ENCODE data around the gene MDM2. TPM values are rescaled to one million over a fixed set of nuclear protein-coding genes. Genes with fewer than 3 reads are reported as not detected.
"Not testable (repeated sequence)": the region's sequence is repeated elsewhere in the genome, so short reads cannot be mapped to it uniquely, and the experiment has no call there.

Gene MDM2
- total and polyA plus RNA-seq, 4 donors = 24.9 to 155 (median 108) TPM

DNA sequence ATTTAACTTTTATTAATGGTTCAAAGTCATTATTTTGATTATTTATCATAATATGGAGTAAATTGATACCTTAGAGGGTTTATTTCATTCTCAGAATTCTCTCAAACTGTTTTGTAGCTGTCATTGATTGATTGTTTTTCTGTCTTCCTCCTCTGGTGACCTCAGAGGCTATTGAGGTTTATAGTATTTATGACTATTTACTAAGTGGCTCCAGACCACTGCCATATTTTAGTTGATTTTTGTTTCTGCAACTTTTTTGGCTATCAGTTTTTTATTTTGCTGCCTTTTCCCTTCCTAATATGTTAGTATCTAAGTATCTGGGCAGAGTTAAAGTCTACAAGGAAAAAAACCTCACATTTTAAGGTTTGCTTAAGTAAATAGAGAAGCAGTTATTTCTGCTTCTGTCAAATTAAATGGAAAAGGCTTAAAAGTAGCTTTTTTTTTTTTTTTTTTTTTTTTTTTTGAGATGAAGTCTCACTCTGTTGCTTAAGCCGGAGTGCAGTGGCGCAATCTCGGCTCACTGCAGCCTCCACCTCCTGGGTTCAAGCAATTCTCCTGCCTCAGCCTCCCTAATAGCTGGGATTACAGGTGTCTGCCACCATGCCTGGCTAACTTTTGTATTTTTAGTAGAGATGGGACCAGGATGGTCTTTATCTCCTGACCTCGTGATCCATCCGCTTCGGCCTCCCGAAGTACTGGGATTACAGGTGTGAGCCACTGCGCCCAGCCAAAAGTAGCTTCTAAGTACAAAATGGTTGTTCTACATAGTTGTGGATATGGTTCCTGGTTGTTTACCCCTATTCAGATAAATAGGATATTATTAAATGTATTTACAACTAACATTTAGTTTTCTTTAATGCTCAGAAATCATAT, 8.2 kb downstream of the MDM2 start:
- WGBS, 2 donors = 90 to 97% methylated on average over 8 of the region's 8 CpGs
- DNase-seq (no peak), ATAC-seq (ENCODE audit: insufficient read depth, low FRiP score) (no peak)
- Histone ChIP-seq H3K27ac (ENCODE audit: low read depth in 1 of 2, low read length in 1 of 2) (no peak overlapping the region), H3K4me3 (no peak overlapping the region), H3K9me3 (ENCODE audit: control insufficient read depth in 4 of 4, insufficient read depth in 3 of 4, low read length in 3 of 4) (no peaks in the 10 kb centered on the region), H3K9ac (ENCODE audit: insufficient read depth in 1 of 2, low read length in 2 of 2) (no peak overlapping the region), H3K4me1 (ENCODE audit: control insufficient read depth in 5 of 5, insufficient read depth in 5 of 5, low read length in 5 of 5) (peaks cover 0 to 4% (median 0%) of the 10 kb centered on the region in 5 donors), H3K27me3 (ENCODE audit: control insufficient read depth in 3 of 3, insufficient read depth in 3 of 3, low read length in 2 of 3) (no peaks in the 10 kb centered on the region), H3K36me3 (ENCODE audit: control insufficient read depth in 4 of 4, insufficient read depth in 4 of 4, low read length in 4 of 4) (peaks cover 11 to 29% (median 27%) of the 10 kb centered on the region in 4 donors)
- TF ChIP-seq, protein P1, sequence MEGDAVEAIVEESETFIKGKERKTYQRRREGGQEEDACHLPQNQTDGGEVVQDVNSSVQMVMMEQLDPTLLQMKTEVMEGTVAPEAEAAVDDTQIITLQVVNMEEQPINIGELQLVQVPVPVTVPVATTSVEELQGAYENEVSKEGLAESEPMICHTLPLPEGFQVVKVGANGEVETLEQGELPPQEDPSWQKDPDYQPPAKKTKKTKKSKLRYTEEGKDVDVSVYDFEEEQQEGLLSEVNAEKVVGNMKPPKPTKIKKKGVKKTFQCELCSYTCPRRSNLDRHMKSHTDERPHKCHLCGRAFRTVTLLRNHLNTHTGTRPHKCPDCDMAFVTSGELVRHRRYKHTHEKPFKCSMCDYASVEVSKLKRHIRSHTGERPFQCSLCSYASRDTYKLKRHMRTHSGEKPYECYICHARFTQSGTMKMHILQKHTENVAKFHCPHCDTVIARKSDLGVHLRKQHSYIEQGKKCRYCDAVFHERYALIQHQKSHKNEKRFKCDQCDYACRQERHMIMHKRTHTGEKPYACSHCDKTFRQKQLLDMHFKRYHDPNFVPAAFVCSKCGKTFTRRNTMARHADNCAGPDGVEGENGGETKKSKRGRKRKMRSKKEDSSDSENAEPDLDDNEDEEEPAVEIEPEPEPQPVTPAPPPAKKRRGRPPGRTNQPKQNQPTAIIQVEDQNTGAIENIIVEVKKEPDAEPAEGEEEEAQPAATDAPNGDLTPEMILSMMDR (IDR thresholded peaks at IDR 0.05; ENCODE audit: control extremely low read depth, extremely low read depth) = no peak

- not testable (repeated sequence) for H3K9me3 ChIP-seq (ENCODE audit: control insufficient read depth in 4 of 4, insufficient read depth in 3 of 4, low read length in 3 of 4); H3K27me3 ChIP-seq (ENCODE audit: control insufficient read depth in 3 of 3, insufficient read depth in 3 of 3, low read length in 2 of 3); H3K9ac ChIP-seq (ENCODE audit: insufficient read depth in 1 of 2, low read length in 2 of 2); H3K4me3 ChIP-seq; ATAC-seq (ENCODE audit: insufficient read depth, low FRiP score); DNase-seq; H3K4me1 ChIP-seq (ENCODE audit: control insufficient read depth in 5 of 5, insufficient read depth in 5 of 5, low read length in 5 of 5); H3K27ac ChIP-seq (ENCODE audit: low read depth in 1 of 2, low read length in 1 of 2)
- H3K36me3 ChIP-seq (ENCODE audit: control insufficient read depth in 4 of 4, insufficient read depth in 4 of 4, low read length in 4 of 4) = peaks cover 20 to 37% (median 31%) of the 10 kb centered on the region in 4 donors
- WGBS, 2 donors = 93 to 96% methylated on average over 13 of the region's 13 CpGs
These were observed 11.5 kb downstream of the MDM2 start for GRCh38 chr12:68819481-68819880.

DNA sequence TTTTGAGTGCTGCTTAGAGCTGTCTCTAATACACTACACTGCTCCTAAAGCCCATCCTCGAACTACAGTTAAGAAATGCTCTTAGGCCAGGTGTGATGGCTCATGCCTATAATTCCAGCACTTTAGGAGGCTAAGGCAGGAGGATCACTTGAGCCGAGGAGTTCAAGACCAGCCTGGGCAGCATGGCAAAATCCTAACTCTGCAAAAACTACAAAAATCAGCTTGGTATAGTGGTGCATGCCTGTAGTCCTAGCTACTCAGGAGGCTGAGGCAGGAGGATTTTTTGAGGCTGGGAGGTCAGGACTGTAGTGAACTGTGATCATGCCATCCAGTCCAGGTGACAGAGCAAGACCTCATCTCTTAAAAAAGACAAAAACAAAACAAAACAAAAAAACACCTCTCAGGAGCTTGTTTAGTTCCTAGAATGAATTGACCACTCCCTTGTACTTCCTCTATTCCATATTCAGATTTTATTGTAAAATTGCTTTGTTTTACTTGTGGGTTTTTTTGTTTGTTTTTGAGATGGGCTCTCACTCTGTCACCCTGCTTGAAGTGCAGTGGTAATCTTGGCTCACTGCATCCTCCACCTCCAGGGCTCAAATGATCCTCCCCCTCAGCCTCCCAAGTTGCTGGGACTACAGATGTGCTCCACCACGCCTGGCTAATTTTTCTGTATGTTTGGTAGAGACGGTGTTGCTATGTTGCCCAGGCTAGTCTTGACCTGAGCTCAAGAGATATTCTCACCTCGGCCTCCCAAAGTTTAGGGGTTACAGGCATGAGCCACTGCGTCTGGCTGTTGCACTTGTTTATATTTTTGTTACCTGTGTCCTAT, 13.6 kb downstream of the MDM2 start:
- Histone ChIP-seq H3K4me1 (ENCODE audit: control insufficient read depth in 5 of 5, insufficient read depth in 5 of 5, low read length in 5 of 5) (no peaks in the 10 kb centered on the region), H3K27me3 (ENCODE audit: control insufficient read depth in 3 of 3, insufficient read depth in 3 of 3, low read length in 2 of 3) (no peaks in the 10 kb centered on the region), H3K9ac (ENCODE audit: insufficient read depth in 1 of 2, low read length in 2 of 2) (no peak overlapping the region), H3K36me3 (ENCODE audit: control insufficient read depth in 4 of 4, insufficient read depth in 4 of 4, low read length in 4 of 4) (peaks cover 20 to 46% (median 25%) of the 10 kb centered on the region in 4 donors), H3K27ac (ENCODE audit: low read depth in 1 of 2, low read length in 1 of 2) (no peak overlapping the region), H3K9me3 (ENCODE audit: control insufficient read depth in 4 of 4, insufficient read depth in 3 of 4, low read length in 3 of 4) (no peaks in the 10 kb centered on the region), H3K4me3 (no peak overlapping the region)
- no peak for DNase-seq
- TF ChIP-seq, protein P1 (IDR thresholded peaks at IDR 0.05; ENCODE audit: control extremely low read depth, extremely low read depth) = no peak
- ATAC-seq (ENCODE audit: insufficient read depth, low FRiP score) = no peak
- 92 to 99% methylated on average over 6 of the region's 6 CpGs for WGBS, 2 donors

GRCh38 chr12:68823696-68824095, 15.7 kb downstream of the MDM2 start:
- H3K9me3 ChIP-seq (ENCODE audit: control insufficient read depth in 4 of 4, insufficient read depth in 3 of 4, low read length in 3 of 4) = no peaks in the 10 kb centered on the region
- TF ChIP-seq, protein P1 (IDR thresholded peaks at IDR 0.05; ENCODE audit: control extremely low read depth, extremely low read depth) = no peak
- H3K4me1 ChIP-seq (ENCODE audit: control insufficient read depth in 5 of 5, insufficient read depth in 5 of 5, low read length in 5 of 5) = no peaks in the 10 kb centered on the region
- no peaks in the 10 kb centered on the region for H3K27me3 ChIP-seq (ENCODE audit: control insufficient read depth in 3 of 3, insufficient read depth in 3 of 3, low read length in 2 of 3)
- peaks cover 17 to 43% (median 27%) of the 10 kb centered on the region in 4 donors for H3K36me3 ChIP-seq (ENCODE audit: control insufficient read depth in 4 of 4, insufficient read depth in 4 of 4, low read length in 4 of 4)
- H3K4me3 ChIP-seq = no peak overlapping the region
- DNase-seq = no peak
- H3K9ac ChIP-seq (ENCODE audit: insufficient read depth in 1 of 2, low read length in 2 of 2) = no peak overlapping the region
- ATAC-seq (ENCODE audit: insufficient read depth, low FRiP score) = no peak
- no peak overlapping the region for H3K27ac ChIP-seq (ENCODE audit: low read depth in 1 of 2, low read length in 1 of 2)
- WGBS, 2 donors = 83 to 90% methylated on average over 3 of the region's 3 CpGs
